OCI-LY7 (cell line): ENCODE results near the gene LRP5.

Experiments used
- CTCF ChIP-seq: fragments of 200-600 bp; sonication (generic); conservative IDR thresholded peaks from 2 replicates; pipeline ENCODE4 v1.5.1; 2014; ENCODE audit warnings: mild to moderate bottlenecking, antibody characterized with exemption, low read length, moderate library complexity, mixed read lengths
- EZH2phosphoT487 ChIP-seq: fragments of 200-600 bp; sonication (generic); IDR thresholded peaks from 2 replicates; pipeline ENCODE4 v1.6.1; 2018; ENCODE audit warnings: low read depth, borderline replicate concordance, mild to moderate bottlenecking, mixed run types, antibody characterized with exemption, low read length, moderate library complexity, mixed read lengths

GRCh38 chr11:68365943-68366435, 53.6 kb downstream of the LRP5 start:
- TF ChIP-seq CTCF (no peak), EZH2phosphoT487 (no peak)
